GM21786 (cell line): ENCODE measurements around the gene DYRK2.

ENCODE experiments used
- ATAC-seq: cut with Tn5 transposase; IDR thresholded peaks from one replicate; pipeline ENCODE4 v1.9.1; 2021; ENCODE audit not compliant: unreplicated experiment

The DYRK2 gene

DNA sequence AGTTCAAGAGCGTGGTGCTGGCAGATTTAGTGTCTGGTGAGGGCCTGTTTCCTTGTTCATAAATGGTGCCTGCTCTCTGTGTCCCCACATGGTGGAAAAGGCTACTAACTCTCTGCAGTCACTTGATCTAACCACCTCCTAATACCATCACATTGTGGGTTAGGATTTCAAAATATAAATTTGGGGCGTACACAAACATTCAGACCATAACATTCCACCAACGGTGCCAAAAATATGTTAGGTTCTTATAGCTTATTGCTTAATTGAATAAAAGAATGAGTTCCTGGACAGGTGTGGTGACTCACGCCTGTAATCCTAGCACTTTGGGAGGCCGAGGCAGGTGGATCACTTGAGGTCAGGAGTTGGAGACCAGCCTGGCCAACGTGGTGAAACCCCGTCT is 3.4 kb upstream of the DYRK2 start:
- ATAC-seq, result no peak

DNA sequence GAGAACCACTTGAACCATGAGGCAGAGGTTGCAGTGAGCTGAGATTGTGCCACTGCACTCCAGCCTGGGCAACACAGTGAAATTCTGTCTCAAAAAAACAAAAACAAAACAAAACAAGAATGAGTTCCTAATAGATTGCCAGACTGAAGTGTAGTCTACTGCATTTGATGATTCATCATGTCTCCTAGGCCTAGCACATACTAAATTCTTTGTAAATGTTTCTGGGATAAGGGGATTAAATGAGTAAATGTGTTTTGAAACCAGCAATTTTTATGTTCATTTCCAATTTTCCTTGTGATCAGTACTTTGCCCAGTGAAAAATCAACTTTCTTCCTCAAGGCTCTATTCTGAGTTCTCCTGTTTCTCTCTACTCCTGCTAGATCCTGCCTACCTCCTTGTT is 2.9 kb upstream of the DYRK2 start:
- ATAC-seq, result no peak

GRCh38 chr12:67646775-67647174 is 1.8 kb upstream of the DYRK2 start:
- ATAC-seq, result no peak

DNA sequence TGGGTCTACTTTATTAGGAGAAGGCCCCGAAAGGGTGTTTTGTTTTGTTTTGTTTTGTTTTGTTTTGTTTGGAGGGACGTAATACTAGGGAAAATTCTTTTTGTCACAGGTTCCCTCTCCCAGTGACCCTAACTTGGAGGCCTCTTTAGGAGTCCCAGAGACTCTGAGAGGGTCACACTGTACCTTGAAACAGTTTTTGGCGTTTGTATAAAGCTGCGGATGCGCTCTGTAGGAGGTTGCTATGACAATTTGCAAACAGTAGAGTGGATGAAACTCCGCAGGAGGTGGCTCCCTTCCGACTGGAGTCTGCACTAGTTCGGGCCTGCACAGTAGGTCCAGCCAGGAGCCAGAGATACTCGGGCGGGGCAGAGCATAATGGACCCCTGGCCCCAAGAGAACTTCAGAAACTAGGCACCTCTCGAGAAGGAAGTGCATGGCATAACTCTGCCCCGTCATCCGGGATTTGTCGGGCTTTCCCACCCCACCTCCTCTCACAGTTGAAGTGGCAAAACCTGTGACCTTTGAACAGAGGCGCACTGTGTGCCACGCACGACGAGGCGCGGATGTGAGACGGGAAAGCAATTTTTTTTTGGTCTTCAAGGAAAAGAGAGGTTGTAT is 1.3 kb upstream of the DYRK2 start:
- ATAC-seq, result no peak

DNA sequence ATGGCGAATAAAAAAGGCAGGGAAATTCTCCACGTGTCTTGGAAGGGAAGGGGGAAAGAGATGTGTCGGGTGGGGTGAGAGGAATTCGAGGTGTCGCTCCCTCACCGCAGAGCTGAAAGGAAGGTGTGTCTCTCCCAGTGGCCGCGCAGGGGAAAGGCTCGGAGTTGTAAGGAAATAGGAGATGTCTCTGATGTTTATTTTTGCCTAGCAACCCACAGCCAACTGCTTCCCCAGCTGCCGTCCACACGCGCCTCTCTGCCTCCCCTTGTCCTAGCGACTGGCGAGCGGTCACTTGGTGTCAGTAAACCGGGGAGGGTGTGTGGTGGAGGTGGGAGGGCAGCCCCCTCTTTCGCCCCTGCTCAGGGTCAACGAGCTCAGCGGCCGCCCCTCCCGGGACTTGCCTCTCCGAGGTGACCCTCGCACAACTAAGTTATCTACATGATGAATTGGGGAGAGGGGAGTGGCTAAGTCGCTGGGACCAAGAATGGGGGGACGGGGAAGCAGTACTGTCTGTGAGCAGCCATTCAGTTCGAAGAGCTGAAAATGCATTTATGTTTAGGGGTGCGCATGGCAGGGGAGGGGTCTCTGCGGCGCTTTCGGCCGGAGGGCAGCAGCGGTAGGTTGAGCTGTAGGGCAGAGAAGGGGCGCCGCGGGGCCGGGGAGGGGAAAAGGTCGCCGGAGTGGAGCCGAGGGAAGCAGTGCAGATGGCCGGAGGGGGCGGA is 585 bp upstream of the DYRK2 start:
- ATAC-seq, result no peak

DNA sequence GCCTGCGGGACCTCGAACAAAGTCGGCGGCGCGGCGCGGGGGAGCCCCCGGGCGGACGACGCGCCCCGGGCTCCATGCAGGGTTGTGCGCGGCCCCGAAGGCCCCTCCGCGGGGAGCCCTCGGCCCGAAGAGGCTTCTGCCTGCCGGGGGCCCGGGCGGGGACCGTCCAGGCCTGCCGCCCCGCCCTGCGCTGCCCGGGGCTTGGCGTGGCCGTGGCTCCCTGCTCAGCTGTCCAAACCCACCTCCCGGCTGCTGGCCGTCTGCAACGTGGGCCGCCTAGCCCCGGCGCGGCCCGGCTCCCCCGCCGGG is 670 bp downstream of the DYRK2 start:
- ATAC-seq, result peak; percentile 22

GRCh38 chr12:67649570-67650387 is 1.2 kb downstream of the DYRK2 start:
- peak; percentile 16 for ATAC-seq

DNA sequence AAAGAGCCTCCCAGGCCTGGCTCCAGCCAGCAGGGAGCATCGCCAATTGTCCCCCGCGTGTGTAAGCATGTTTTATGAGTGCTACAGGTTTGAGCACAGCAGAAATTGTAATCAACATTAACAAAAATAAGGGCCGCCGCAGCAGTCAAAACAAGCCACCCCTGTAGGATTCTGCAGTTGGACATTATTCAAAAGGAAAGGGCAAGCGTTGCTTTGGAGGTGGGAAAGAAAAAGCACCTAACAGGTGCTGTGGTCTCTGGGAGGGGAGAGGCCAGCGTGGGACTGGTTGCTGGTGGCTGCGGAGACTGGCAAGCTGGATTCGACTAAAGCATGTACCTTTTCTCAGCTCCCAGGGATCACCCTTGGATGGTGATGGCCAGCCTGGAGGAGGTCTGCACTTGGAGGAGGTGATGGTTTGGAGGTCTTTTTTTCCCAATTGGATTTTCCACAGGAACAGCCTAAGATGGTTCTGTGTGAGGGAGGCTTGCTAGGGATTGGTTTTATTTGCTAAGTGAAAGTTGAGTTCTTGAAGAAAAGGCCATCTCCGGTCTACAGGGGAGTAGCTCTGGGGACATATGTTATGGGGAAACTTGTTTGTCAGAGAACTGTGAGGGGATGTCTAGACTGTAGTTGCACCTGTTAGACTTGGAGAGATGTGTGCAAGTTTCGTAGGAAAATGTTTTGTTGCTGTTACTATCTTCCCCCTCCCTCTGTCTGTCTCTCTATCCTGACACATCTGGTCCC is 2.0 kb downstream of the DYRK2 start:
- no peak for ATAC-seq

GRCh38 chr12:67651132-67651695 is 2.7 kb downstream of the DYRK2 start:
- peak; percentile 34 for ATAC-seq

- ATAC-seq, result no peak
These were observed 7.3 kb downstream of the DYRK2 start for GRCh38 chr12:67655829-67656228.

GRCh38 chr12:67656251-67656650 is 7.7 kb downstream of the DYRK2 start:
- no peak for ATAC-seq

GRCh38 chr12:67658486-67658885 is 9.9 kb downstream of the DYRK2 start:
- no peak for ATAC-seq

- no peak for ATAC-seq
These were observed 10.7 kb downstream of the DYRK2 start for GRCh38 chr12:67659292-67659691.

- peak; percentile 42 for ATAC-seq
These were observed 12.9 kb downstream of the DYRK2 start for GRCh38 chr12:67661311-67662021.

- no peak for ATAC-seq
These were observed 14.5 kb downstream of the DYRK2 start for GRCh38 chr12:67662910-67663538.

GRCh38 chr12:67664171-67664570 is 15.6 kb downstream of the DYRK2 start:
- no peak for ATAC-seq

GRCh38 chr12:67665679-67666078 is 17.1 kb downstream of the DYRK2 start:
- ATAC-seq, result no peak

GRCh38 chr12:67666605-67667004 is 18.1 kb downstream of the DYRK2 start:
- no peak for ATAC-seq

GRCh38 chr12:67667276-67668073 is 18.9 kb downstream of the DYRK2 start:
- ATAC-seq, result no peak
